HEK293 (cell line): ENCODE data around the gene EBP.

Experiments
- CTCF ChIP-seq: fragments of 450-650 bp; formaldehyde crosslinking; IDR thresholded peaks from 2 replicates; pipeline ENCODE4 v1.5.1; 2016; ENCODE audit warnings: missing biosample characterization, missing genetic modification characterization
- ZNF549 ChIP-seq: fragments of 450-650 bp; IDR thresholded peaks from 2 replicates; pipeline ENCODE4 v1.5.1; 2018; ENCODE audit warnings: missing biosample characterization, missing genetic modification characterization, mild to moderate bottlenecking, inconsistent platforms, moderate library complexity
- TF ChIP-seq, protein P1 (sequence below): fragments of 450-650 bp; formaldehyde crosslinking; IDR thresholded peaks from 2 replicates; pipeline ENCODE4 v1.5.1; 2016; ENCODE audit warnings: missing biosample characterization, missing genetic modification characterization

DNA sequence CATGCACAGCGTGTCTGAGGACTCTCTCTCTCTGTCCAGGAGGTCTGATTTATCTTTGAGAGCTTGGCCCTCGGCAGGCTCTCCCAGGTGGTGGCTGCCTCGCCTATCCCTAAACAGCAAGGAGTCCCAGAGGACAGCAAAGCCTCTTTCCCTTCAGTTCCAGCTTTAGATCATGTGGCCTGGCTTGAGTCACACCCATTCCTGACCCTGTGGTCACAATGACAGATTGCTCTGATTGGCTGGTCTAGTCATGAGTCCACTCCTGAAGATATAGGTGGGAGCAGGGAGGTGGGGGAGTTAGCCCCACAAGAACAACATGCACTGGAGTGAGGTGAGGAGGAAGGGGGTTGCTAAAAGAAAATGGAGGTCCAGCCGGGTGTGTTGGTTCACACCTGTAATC lies 24.9 kb upstream of the EBP start:
- TF ChIP-seq, protein P1, sequence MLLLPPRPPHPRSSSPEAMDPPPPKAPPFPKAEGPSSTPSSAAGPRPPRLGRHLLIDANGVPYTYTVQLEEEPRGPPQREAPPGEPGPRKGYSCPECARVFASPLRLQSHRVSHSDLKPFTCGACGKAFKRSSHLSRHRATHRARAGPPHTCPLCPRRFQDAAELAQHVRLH (tag by site-specific recombination) = no peak
- TF ChIP-seq ZNF549 = no peak
- TF ChIP-seq CTCF (tag by site-specific recombination) = no peak
